H4 (cell line): ENCODE data around the gene GAS2L2. TPM values are rescaled to one million over a fixed set of nuclear protein-coding genes. Genes with fewer than 3 reads are reported as not detected.
"Not testable (repeated sequence)": the region's sequence is repeated elsewhere in the genome, so short reads cannot be mapped to it uniquely, and the experiment has no call there.

ENCODE experiments used
- DNase-seq: peaks from one replicate; pipeline ENCODE4 v3.0.0-alpha.2; 2015; ENCODE audit warnings: low spot score
- total RNA-seq: library from RNA; depleted of rRNA; stranded (reverse); fragments of >200 nt; shearing (Covaris generic); gene quantifications from 2 replicates; pipeline ENCODE4 v1.2.3, GENCODE V29; 2014

Gene GAS2L2
- total RNA-seq, 1 experiment from 2014 or later: 0.04 TPM

- DNase-seq: no peak
Measured at GRCh38 chr17:35773679-35774425, 20.8 kb upstream of the GAS2L2 start.

DNA sequence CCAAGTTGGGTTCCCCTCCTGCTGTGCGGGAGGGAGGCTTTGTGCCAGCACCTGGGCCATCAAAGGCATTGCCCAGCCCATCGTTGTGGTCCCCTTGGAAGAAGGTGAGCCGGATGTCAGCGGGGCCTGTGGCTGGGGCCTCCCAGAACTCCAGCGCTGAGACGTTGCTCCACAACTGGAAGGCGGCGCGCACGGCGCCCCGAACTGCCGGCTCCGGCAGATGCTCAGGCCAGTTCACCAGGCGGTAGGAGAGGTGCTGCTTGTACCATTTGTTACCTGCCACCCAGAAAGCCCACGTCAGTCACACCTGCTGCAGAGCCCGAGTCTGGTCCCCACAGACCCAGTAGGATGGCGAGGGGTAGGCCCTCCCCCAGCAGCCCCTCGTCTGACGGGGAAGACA, 20.1 kb upstream of the GAS2L2 start:
- DNase-seq: no peak

DNA sequence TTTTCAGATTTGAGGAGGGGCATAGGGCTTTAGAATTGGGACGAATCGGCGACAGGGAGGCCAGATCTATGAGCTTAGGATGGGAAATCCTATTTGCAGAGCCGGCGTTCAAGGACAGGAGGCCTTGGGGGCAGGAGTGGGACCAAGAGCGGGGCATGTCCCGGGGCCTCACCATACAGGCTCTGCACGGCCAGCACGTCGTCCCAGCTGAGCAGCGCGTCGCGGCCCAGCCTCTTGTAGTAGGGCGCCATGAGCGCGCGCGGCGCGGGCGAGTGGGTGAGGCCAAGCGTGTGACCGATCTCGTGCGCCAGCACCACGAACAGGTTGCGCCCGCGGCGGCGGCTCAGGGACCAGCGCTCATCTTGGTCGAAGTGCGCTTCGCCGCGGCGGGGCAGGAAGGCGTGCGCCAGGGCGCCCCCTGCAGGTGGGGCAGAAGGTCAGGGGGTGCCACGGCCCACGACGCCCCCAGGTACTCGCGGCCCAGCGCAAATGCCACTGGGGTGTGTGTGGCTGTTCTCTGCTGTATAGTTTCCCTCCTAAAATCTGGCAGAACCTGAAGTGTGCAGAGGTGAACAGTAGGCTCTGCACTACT, 17.0 kb upstream of the GAS2L2 start:
- no peak for DNase-seq

DNA sequence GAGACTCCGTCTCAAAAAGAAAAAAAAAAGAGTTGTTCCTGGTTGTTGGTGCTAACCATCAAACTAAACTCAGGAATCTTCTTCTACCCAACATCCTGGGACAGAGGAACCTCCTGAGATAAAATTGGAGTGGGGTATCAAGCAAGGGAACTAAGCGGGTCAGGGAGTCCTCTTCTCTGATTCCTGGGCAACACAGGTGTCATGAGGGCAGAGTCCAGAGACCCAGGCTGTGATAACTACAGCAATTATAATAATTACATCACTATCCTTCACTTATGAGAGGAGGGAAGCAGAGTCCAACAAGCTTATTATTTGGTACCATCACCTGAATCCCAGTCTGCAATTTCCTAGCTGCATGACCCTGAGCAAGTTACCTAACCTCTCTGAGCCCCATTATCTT, 15.8 kb upstream of the GAS2L2 start:
- DNase-seq: no peak

- no peak for DNase-seq
Measured at GRCh38 chr17:35766903-35767510, 14.0 kb upstream of the GAS2L2 start.

DNA sequence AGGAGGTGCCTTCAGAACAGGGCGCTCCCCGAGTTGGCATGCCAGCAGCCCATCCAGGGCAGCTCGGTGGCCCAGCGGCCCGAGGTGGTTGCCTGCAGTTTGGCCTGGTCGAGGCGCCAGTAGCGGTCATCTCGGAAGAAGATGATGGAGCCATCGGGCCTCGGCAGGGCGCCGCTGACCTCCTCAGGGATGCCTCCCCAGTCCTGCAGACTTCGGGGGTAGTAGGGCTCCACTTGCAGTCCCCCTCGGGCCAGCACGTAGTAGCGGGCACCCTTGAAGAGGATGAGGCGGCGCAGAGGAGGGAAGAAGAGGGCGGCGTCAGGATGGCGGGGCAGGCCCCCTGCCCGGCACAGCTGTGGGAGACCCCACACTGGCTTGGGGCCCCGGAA, 13.4 kb upstream of the GAS2L2 start:
- DNase-seq: no peak

DNA sequence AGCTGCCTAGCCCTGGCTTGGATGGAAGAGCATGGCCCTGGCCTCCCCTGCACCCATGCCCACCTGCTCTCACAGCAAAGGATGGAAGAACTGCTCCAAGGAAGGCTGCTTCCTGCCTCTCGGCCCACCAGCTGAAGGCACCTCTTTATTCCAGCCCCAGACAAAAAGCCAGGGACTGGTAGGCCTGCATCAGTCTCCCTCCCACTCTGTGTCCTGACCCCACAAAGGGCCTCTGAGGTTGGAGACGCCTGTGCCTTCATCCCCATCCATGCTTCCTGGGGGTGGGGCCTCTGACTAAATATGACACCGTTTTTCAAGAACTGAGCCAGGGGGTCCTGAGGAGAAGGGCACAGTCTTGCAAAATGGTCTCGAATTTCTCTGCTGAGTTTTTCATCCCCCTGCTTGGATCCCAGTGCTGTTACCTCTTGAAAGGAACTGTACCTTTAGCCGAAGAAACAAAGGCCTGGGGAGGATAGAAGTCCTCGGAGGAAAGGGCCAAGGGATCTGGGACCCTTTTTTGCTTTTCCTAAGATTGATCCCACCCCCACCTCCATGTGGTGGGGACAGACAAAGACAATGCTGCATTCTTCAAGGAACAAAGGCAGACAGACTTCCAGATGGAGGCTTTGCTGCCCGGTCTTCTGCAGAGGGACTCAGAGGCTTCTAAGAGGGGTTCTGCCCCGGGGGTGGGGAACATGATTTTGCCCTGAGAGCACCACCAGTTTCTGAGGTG, 12.9 kb upstream of the GAS2L2 start:
- DNase-seq: no peak

DNA sequence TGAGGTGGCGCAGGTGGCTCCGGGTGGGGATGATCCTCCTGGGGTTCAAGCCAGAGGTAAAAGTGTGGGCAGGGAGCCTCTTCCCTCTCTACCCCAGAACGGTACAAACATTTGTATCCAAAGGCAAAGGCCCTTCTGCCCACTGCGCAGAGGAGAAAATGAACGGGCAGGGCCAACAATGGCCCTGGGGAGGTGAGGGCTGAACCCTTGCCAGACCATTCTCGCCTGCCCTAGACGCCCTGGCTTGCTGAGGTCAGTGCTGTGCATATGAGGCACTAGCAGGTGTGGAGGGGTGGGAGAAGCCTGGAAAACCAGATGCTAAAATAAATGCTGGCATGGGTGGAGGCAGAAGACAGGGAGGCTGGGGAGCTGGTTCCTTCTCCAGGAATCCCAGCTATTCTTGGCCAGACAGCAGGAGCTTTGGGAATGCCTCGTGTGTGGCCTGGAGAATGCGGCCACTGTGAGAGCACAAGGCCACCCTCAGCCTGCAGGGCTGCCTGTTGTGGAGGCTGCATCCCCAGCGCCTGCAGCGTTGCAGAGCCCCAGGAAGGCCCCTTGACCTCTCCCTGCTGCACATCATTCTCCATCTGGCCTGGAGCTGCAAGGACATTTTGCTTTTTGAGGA, 12.2 kb upstream of the GAS2L2 start:
- DNase-seq: no peak

DNA sequence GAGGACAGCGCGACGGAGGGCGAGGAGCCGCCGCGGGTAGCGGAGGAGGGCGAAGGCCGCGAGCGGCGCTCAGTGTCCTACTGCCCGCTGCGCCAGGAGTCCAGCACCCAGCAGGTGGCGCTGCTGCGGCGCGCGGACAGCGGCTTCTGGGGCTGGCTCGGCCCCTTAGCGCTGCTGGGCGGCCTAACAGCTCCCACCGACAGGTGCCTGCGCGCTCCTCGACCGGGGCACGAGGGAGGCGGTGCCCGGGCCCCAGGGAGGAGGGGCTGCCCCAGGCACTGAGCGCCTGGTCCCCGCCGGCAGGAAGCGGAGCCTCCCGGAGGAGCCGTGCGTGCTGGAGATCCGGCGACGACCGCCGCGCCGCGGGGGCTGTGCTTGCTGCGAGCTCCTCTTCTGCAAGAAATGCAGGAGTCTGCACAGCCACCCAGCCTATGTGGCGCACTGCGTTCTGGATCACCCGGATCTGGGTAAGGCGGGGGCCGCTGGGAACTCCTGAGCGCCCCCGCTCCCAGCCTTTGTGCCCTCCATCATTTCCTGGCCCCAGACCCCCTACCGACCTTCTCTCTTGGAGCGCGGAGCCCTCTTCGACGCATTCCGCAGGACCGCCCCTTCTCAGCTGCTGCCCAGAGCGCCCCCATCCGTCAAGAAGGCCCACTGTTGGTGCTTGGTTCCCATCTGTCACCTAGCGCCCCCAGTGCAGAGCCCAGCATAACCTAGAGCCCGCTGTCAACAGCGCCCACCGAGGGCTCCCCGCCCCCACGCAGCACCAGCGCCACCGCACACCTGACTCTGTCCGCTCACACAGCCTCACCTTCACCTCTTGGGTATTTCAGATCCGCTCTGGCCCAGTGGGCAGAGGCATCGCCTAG, 11.3 kb upstream of the GAS2L2 start:
- peak; percentile 75 for DNase-seq

DNA sequence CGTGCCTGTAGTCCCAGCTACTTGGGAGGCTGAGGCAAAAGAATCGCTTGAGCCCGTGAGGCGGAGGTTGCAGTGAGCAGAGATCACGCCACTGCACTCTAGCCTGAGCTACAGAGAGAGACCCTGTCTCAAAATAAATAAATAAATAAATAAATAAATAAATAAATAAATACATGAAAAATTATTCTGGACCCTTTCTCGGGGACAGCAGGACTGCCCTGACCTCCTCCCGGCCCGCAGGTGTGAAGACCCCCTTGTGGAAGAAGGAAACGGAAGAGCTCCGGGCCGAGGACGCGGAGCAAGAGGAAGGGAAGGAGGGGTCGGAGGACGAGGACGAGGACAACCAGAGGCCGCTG, 10.7 kb upstream of the GAS2L2 start:
- no peak for DNase-seq

DNA sequence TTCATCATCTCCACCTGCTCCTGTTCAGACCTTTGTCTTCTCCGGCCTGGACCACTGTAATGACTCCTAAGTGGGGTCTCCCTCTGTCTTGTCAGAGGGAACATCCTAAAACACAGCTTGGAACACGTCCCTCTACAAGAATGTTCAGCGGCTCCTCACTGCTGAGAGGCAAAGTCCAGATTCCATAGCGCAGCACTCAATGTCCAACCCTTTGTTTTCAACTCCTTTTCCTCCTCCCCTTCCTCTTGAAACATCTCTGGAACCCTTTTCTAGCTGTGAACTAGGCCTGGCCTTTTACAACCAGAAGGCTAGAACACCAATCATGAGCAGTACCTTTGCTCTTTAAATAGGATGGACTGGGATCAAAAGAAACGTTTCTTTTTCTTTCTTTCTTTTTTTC, 8.6 kb upstream of the GAS2L2 start:
- no peak for DNase-seq

GRCh38 chr17:35760587-35760986, 7.5 kb upstream of the GAS2L2 start, which contains the start of gene C17orf50:
Gene C17orf50, plus strand, starts transcription at chr17:35760887. Its CDS starts 55 bp downstream, at chr17:35760942.
- no peak for DNase-seq

DNA sequence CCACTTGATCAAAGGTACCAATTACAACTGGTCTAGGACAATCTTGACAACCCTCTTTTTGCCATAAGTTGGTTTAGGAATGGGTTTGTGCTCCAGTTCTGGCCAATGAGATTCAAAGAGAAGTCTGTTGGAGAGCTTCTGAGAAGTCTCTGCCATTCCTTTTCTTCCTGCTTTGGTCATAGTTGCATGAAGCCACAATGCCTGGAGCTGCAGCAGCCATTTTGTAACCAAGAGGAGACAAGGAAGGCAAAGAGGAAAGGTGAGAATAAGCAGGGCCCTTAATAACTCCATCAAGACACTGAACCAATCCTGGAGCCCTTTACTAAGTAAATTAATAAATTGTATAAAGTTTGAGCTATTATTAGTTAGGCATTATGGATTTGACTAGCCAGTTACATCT, 4.2 kb upstream of the GAS2L2 start:
- no peak for DNase-seq

- no peak for DNase-seq
Measured at GRCh38 chr17:35752471-35752870, 568 bp downstream of the GAS2L2 start.

- not testable (repeated sequence) for DNase-seq
Measured at GRCh38 chr17:35751541-35751940, 1.5 kb downstream of the GAS2L2 start.

DNA sequence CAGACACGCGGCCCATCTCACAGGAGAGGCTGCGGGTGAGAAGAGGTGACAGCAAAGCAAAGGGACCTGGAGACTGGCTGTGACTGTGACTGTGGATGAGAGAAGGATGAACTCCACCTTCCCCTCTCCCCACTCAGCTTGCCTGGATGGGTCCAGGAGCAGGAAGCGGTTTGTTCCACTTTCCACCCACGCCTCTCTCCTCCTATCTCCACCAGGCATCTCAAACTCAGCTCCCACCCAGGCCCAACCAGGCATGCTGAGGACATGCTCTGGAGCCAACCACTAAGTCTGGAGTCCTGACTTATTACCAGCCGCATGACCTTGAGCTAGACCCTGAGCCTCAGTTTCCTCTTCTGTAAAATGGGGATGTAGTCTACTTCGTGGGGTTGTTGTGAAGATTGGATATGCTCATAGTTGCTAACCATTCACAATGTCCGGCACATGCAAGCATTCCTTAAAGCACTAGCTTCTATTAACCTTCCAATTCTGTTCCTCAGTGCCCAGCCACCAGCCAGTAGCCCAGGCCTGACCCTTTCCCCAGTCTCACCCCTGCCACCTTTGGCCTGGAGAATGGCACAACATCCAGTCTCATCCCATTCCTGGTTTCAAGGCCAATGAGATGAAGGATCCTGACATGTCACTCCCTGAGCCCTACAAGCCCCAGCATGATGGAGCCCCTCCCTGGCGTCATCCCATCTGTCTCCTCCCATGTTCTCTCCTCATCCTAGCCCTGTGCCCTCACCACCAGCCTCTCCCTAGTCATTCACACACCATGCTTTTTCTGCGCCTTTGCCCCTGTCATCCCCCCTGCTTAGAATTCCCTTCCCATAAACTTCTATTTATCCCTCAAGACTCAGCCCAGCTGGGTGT, 2.3 kb downstream of the GAS2L2 start:
- DNase-seq: no peak

DNA sequence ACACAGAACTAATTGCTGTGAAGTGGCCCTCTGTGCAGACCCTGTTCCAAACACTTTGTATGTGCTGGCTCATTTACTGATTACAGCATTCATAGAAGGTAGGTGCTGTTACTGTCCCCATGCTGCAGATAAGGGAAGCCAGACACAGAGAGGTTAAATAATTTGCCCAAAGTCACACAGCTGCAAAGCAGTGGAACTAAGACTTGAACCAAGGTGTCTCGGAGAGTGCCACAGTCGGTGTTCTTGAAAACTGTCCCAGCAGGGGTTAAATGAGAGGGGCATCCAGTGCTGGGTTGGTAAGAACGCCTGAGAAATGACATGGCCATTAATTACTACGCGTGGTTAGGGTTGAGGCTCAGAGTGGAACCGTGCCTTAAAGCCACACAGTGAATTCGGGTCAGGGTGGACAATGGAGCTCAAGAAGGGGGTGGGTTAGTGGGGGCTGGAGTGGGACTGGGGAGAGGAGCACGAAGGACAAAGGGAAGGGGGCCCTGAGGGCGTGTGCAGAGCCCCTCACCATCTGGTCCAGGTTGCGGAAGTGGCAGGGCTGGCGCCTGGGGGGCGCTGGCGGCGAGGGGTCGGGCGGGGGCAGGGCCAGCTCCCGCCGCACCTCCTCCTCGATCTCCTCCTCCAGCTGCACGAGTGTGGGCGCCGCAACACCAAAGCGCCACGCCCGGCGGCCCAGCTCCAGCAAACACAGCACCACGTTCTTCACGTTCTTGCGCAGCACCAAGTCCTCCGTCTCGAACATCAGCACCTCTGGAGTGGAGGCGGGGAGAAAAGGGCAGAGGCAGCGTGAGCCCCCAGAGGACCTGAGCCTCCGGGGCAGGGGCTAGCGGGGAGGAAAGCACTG, 3.3 kb downstream of the GAS2L2 start:
- no peak for DNase-seq

DNA sequence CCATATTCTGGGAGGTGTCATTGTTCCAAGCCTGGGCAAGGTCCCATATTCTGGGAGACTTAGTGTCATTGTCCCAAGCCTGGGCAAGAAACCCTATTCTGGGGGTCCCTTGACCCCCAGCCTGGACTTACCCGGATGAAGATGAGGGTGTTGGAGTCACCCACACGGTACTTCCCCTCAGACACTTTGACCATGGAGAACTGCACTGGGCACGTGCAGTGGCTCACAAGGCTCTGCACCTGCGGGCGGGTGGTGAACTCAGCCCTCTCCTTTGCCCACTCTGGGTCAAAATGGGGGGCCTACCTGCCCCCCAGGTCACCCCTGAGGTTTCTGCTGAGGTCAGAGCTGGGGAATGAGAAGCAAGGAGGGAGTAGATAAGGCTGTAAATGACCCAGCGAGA, 4.1 kb downstream of the GAS2L2 start:
- DNase-seq: no peak

DNA sequence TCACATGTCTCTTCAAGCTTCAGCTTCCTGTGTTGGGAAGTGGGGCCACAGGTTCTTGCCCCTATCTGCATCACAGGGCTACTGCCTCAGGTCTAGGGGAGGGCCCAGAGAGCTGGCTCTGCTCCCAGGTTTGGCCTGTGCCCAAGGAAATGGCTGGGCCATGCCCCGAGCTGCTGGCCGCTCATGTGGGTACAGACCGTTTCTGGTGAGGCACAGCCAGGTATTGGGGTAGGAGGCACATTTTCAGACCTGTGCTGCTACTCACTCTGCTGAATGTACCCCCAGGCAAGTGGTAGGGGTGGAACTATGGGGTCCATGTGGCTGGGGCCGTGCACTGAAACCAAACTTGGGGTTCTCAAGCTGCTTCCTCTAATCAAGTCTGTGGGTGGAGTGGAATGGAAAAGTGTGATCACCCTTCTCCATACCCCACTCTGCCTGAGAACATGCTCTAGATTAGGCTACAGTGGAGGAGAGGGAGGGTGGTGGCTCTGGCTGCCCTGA, 4.6 kb downstream of the GAS2L2 start:
- DNase-seq: peak; percentile 49
